ENCODE results near the gene ZFHX2. TPM values are rescaled to one million over a fixed set of nuclear protein-coding genes. Genes with fewer than 3 reads are reported as not detected.
"Not testable (repeated sequence)": the region's sequence is repeated elsewhere in the genome, so short reads cannot be mapped to it uniquely, and the experiment has no call there.

The ZFHX2 gene
- under 0.01 TPM in 2 replicates for total RNA-seq

- no peak for DNase-seq (ENCODE audit: low read depth)
- TF ChIP-seq, protein P1, sequence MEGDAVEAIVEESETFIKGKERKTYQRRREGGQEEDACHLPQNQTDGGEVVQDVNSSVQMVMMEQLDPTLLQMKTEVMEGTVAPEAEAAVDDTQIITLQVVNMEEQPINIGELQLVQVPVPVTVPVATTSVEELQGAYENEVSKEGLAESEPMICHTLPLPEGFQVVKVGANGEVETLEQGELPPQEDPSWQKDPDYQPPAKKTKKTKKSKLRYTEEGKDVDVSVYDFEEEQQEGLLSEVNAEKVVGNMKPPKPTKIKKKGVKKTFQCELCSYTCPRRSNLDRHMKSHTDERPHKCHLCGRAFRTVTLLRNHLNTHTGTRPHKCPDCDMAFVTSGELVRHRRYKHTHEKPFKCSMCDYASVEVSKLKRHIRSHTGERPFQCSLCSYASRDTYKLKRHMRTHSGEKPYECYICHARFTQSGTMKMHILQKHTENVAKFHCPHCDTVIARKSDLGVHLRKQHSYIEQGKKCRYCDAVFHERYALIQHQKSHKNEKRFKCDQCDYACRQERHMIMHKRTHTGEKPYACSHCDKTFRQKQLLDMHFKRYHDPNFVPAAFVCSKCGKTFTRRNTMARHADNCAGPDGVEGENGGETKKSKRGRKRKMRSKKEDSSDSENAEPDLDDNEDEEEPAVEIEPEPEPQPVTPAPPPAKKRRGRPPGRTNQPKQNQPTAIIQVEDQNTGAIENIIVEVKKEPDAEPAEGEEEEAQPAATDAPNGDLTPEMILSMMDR (IDR thresholded peaks at IDR 0.05; ENCODE audit: insufficient read depth, low read depth, low read length) = no peak
- peak within 1 kb of the TSS; percentile 62 for H3K4me3 ChIP-seq (ENCODE audit: low read depth, low read length)
Observed at GRCh38 chr14:23551266-23552028, at the start of gene ZFHX2. Gene ZFHX2 (minus strand): TSS chr14:23551765. CDS start chr14:23535325, 16,440 bp downstream.

- TF ChIP-seq, protein P1 (IDR thresholded peaks at IDR 0.05; ENCODE audit: insufficient read depth, low read depth, low read length) = no peak
Observed at GRCh38 chr14:23600806-23601205, 49.2 kb upstream of the ZFHX2 start.

DNA sequence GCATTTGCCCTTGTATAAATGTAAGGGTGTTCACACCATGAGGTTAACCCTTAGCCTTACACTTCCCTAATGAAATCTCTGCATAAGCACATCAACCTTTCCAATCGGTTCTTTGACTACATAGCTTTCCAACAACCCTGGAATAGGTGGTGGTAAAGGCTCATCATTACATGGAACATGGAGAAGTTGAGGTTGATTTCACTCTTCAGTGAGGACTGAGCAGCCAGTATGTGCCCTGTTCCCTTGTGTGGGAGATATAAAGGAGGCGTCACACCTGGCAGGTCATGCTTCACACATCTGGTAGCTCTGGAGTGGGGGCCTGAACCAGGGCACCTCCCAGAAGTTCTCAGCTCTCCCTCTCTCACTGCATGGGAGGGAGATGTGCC lies 48.8 kb upstream of the ZFHX2 start:
- H3K4me3 ChIP-seq (ENCODE audit: low read depth, low read length) = no peak overlapping the region
- TF ChIP-seq, protein P1 (IDR thresholded peaks at IDR 0.05; ENCODE audit: insufficient read depth, low read depth, low read length) = no peak
- no peak for DNase-seq (ENCODE audit: low read depth)

More at GRCh38 chr14:23600806-23601205, 49.2 kb upstream of the ZFHX2 start:
- no peak for DNase-seq (ENCODE audit: low read depth)
- H3K4me3 ChIP-seq (ENCODE audit: low read depth, low read length) = no peak overlapping the region

GRCh38 chr14:23594191-23594590 lies 42.6 kb upstream of the ZFHX2 start:
- H3K4me3 ChIP-seq (ENCODE audit: low read depth, low read length); DNase-seq (ENCODE audit: low read depth): not testable (repeated sequence)

DNA sequence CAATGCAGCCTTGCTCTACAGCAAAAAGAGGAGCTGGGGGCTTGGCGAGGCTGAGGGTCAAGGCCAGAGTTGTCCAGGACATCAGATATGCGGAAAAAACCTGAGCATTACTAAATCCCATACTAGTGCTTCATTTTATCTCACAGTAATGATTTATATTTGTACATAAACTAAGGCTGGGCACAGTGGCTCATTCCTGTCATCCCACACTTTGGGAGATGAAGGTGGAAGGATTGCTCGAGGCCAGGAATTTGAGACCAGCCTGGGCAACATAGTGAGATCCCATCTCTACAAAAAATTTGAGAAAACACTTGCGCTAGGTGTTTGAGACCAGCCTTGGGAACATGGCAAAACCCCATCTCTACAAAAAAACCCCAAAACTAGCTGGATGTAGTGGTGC lies 38.6 kb upstream of the ZFHX2 start:
- TF ChIP-seq, protein P1 (IDR thresholded peaks at IDR 0.05; ENCODE audit: insufficient read depth, low read depth, low read length) = no peak
- no peak overlapping the region for H3K4me3 ChIP-seq (ENCODE audit: low read depth, low read length)
- no peak for DNase-seq (ENCODE audit: low read depth)

DNA sequence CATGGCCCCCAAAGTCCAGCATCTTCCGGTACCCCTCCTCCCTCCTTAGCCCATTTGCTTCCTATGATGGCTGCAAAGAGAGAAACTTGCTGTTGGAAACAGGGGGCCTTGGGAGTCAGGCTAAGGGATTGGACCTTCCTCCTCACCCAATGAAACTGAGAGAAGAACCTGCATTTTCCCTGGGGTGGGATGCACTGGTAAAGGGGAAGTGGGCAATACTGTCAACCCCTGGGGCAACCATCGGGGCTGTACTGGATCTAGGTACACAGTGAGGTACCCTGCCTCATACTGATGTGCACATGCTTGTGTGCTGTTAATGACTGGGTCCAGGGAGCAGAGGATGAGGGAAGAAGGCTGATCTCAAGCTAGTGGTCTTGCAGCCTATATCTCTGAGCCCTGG lies 38.0 kb upstream of the ZFHX2 start:
- TF ChIP-seq, protein P1 (IDR thresholded peaks at IDR 0.05; ENCODE audit: insufficient read depth, low read depth, low read length) = no peak
- DNase-seq (ENCODE audit: low read depth) = no peak
- H3K4me3 ChIP-seq (ENCODE audit: low read depth, low read length) = no peak overlapping the region

DNA sequence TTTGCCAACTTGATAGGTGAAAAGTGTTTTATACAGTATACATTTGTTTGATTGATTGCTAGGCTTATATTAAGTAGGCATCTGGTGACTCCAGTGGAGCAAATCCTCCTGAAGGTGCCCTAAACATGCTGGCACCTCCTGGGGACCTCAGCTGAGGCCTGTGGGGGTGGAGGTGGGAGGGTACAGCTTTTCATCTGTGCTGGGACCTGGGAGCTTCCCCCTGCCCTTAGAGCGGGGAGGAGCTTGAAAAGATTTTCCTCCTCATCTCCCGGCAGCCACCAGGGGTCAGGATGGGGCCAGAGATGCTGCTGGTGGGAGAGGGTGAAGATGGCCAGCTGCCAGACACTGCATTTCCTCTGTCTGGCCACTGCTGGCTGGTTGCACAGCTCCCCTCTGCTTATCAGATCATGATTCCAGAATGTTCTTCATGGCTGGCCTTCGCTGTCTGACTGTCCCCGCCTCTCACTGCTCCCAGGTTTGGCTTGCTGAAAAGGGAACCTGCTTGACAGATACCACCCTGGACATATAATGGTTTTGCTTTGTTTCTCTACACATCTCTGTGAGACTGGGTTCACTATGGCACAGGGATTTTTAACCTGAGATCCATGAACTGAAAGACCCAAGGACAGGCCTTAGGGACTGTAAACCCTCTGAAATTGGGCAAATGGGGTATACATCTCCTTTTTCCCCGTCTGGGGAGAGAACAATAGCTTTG lies 37.5 kb upstream of the ZFHX2 start:
- peak; percentile 89 for DNase-seq (ENCODE audit: low read depth)
- H3K4me3 ChIP-seq (ENCODE audit: low read depth, low read length) = no peak overlapping the region
- TF ChIP-seq, protein P1 (IDR thresholded peaks at IDR 0.05; ENCODE audit: insufficient read depth, low read depth, low read length) = peak; percentile 88

GRCh38 chr14:23584527-23585203 lies 33.1 kb upstream of the ZFHX2 start:
- H3K4me3 ChIP-seq (ENCODE audit: low read depth, low read length); DNase-seq (ENCODE audit: low read depth): not testable (repeated sequence)

- H3K4me3 ChIP-seq (ENCODE audit: low read depth, low read length); DNase-seq (ENCODE audit: low read depth): not testable (repeated sequence)
Observed at GRCh38 chr14:23583761-23584526, 32.4 kb upstream of the ZFHX2 start.

Measured in fibroblast of villous mesenchyme (primary cell).